ENCODE measurements around the gene SPATA18. TPM values are rescaled to one million over a fixed set of nuclear protein-coding genes. Genes with fewer than 3 reads are reported as not detected.

The SPATA18 gene
- total RNA-seq, 1 experiment from 2014 or later, result 0.47 TPM

DNA sequence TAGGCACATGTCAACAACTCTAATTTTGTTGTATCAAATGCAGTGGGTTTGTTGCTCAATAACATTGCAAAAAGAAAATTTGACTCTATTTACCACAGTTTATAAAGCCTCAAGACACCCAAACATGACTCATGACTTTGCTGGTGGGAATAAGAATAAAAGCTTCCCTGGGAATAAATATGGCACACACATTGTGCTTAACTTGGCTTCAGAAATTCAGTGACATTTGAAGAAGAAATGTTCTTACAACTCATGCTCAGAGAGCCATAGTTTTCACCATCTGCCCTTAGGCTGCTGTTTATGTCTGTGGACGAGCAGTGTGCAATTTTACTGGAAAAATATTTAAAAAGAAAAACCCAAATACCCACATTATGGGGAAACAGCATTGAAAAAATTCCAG lies 60.9 kb downstream of the SPATA18 start (continued):
- TF ChIP-seq YY1 (IDR thresholded peaks at IDR 0.05; ENCODE audit: extremely low read depth, insufficient replicate concordance, low read depth, low read length), result no peak
- TF ChIP-seq SP1 (IDR thresholded peaks at IDR 0.05; ENCODE audit: low read depth), result no peak

- no peak overlapping the region for H2AFZ ChIP-seq (ENCODE audit: low read depth, low read length, poor library complexity, severe bottlenecking)
- no peak overlapping the region for H3K27ac ChIP-seq (ENCODE audit: low read depth, low read length)
- DNase-seq (ENCODE audit: low read depth, low spot score), result no peak
- no peaks in the 10 kb centered on the region for H3K36me3 ChIP-seq (ENCODE audit: control insufficient read depth in 1 of 2, insufficient read depth in 2 of 2, low read length in 2 of 2)
- ATAC-seq, result no peak
- ChIA-PET CTCF (no interaction called here), RAD21 (ENCODE audit: low non-redundant PET in 1 of 2, low total read pairs in 2 of 2, uncharacterized antibody in 2 of 2, unreplicated experiment in 2 of 2) (no interaction called here), POLR2A (no interaction called here)
- H3K4me1 ChIP-seq (ENCODE audit: control insufficient read depth in 1 of 2, insufficient read depth in 2 of 2, low read length in 2 of 2), result no peaks in the 10 kb centered on the region
- intact Hi-C loops (cut with micrococcal nuclease), result no loop called here
- H3K4me2 ChIP-seq (ENCODE audit: low read length), result no peak overlapping the region
- H3K4me3 ChIP-seq (replicated peaks in 1 of 2; ENCODE audit: low read depth in 1 of 2, low read length in 2 of 2), result no peak overlapping the region
- TF ChIP-seq RAD21 (IDR thresholded peaks at IDR 0.05; ENCODE audit: low read depth) (no peak), YY1 (IDR thresholded peaks at IDR 0.05; ENCODE audit: extremely low read depth, insufficient replicate concordance, low read depth, low read length) (no peak), ELF1 (IDR thresholded peaks at IDR 0.05; ENCODE audit: borderline replicate concordance, low read depth) (no peak), SRF (IDR thresholded peaks at IDR 0.05; ENCODE audit: low read depth) (no peak), CBX3 (IDR thresholded peaks at IDR 0.05; ENCODE audit: low read depth) (no peak), REST (IDR thresholded peaks at IDR 0.05; ENCODE audit: low read depth) (no peak), CTCF (IDR thresholded peaks at IDR 0.05 in 2 of 3, conservative IDR thresholded peaks at IDR 0.05 in 1 of 3; ENCODE audit: borderline replicate concordance in 1 of 3, insufficient read depth in 1 of 3, low read depth in 2 of 3, low read length in 2 of 3) (no peak), SP1 (IDR thresholded peaks at IDR 0.05; ENCODE audit: low read depth) (no peak), ZNF274 (IDR thresholded peaks at IDR 0.05; ENCODE audit: low read depth, low read length) (no peak), EZH2phosphoT487 (IDR thresholded peaks at IDR 0.05; ENCODE audit: borderline replicate concordance) (no peak), JUND (IDR thresholded peaks at IDR 0.05) (no peak), EZH2 (IDR thresholded peaks at IDR 0.05) (no peak), TCF7L2 (IDR thresholded peaks at IDR 0.05; ENCODE audit: borderline replicate concordance, extremely low read depth, insufficient read depth, insufficient read length) (no peak), SIN3A (IDR thresholded peaks at IDR 0.05; ENCODE audit: low read depth) (no peak), POLR2AphosphoS5 (IDR thresholded peaks at IDR 0.05; ENCODE audit: low read depth, low read length) (no peak), FOSL1 (IDR thresholded peaks at IDR 0.05; ENCODE audit: low read depth) (no peak)
- H3K9me2 ChIP-seq (ENCODE audit: insufficient read depth), result no peaks in the 10 kb centered on the region
- no peaks in the 10 kb centered on the region for H3K9me3 ChIP-seq (ENCODE audit: control insufficient read depth in 1 of 2, insufficient read depth in 1 of 2, low read depth in 1 of 2, low read length in 2 of 2)
- H3K27me3 ChIP-seq (ENCODE audit: insufficient read depth, low read length), result no peaks in the 10 kb centered on the region
- no TSS peak for BruUV-seq (replicated peaks)
- no peaks in the 10 kb centered on the region for H4K20me1 ChIP-seq (ENCODE audit: insufficient read depth)
- no peaks in the 10 kb centered on the region for H3K79me2 ChIP-seq (ENCODE audit: insufficient read depth, low read length)
- no peak overlapping the region for H3K9ac ChIP-seq (ENCODE audit: low read length)
Observed at GRCh38 chr4:52112411-52112810, 61.3 kb downstream of the SPATA18 start.
